MCF 10A (cell line): ENCODE measurements around the gene SLC36A4. TPM values are rescaled to one million over a fixed set of nuclear protein-coding genes. Genes with fewer than 3 reads are reported as not detected.

Experiments used
- BruUV-seq: library from RNA; stranded (reverse); fragments of 400-500 nt; replicated peaks from 2 replicates; lab custom pipeline; 2021; lab: Mats Ljungman, UMichigan
- CTCF ChIA-PET: fragments of 300-600 bp; sonication (Branson Sonifier 250); formaldehyde crosslinking; extraction: SDS; loops from one replicate; lab custom pipeline; 2021; ENCODE audit warnings: antibody characterized with exemption, inconsistent platforms; lab: Yijun Ruan, JAX
- POLR2A ChIA-PET: fragments of 300-600, 350-650 bp; sonication (Branson Sonifier 250); formaldehyde crosslinking; extraction: SDS; loops from one replicate; lab custom pipeline; 2020; ENCODE audit warnings: antibody characterized with exemption, inconsistent platforms; lab: Yijun Ruan, JAX
- DNase-seq: peaks from one replicate; pipeline ENCODE4 v3.0.0-alpha.2; 2018; ENCODE audit not compliant: unreplicated experiment
- H3K27ac Mint-ChIP-seq: one replicate; pipeline ENCODE4 v1.8.0; 2022; ENCODE audit warnings: mild to moderate bottlenecking, low read depth, mixed read lengths; ENCODE audit not compliant: unreplicated experiment
- H3K27me3 Mint-ChIP-seq: one replicate; pipeline ENCODE4 v1.8.0; 2022; ENCODE audit warnings: mixed read lengths; ENCODE audit not compliant: insufficient read depth, unreplicated experiment
- H3K36me3 Mint-ChIP-seq: one replicate; pipeline ENCODE4 v1.8.0; 2022; ENCODE audit warnings: mild to moderate bottlenecking, moderate library complexity, mixed read lengths; ENCODE audit not compliant: insufficient read depth, unreplicated experiment
- H3K4me1 Mint-ChIP-seq: one replicate; pipeline ENCODE4 v1.8.0; 2022; ENCODE audit warnings: mixed read lengths; ENCODE audit not compliant: insufficient read depth, unreplicated experiment
- H3K4me3 Mint-ChIP-seq: one replicate; pipeline ENCODE4 v1.8.0; 2022; ENCODE audit warnings: mild to moderate bottlenecking, moderate library complexity, mixed read lengths; ENCODE audit not compliant: unreplicated experiment
- H3K9me3 Mint-ChIP-seq: one replicate; pipeline ENCODE4 v1.8.0; 2022; ENCODE audit warnings: mixed read lengths; ENCODE audit not compliant: unreplicated experiment
- CTCF ChIP-seq: fragments of 200-600 bp; IDR thresholded peaks from one replicate; pipeline ENCODE4 v1.8.0; 2022; ENCODE audit warnings: antibody characterized with exemption, mild to moderate bottlenecking; ENCODE audit not compliant: unreplicated experiment
- intact Hi-C: fragments of 100-400 bp; cut with micrococcal nuclease; formaldehyde crosslinking; loops from 2 replicates; pipeline ENCODE4 v1.14.1; 2022
- total RNA-seq: library from RNA; stranded (reverse); gene quantifications from 2 replicates; pipeline ENCODE4 v1.2.3, GENCODE V29; 2022

SLC36A4 gene
- total RNA-seq, 1 experiment from 2014 or later, result 30.1 TPM

GRCh38 chr11:93122535-93123235 is 75.1 kb downstream of the SLC36A4 start:
- no peak for DNase-seq
- Mint-ChIP-seq H3K27me3 (no peaks in the 10 kb centered on the region), H3K27ac (no peak overlapping the region), H3K4me1 (no peaks in the 10 kb centered on the region), H3K36me3 (no peaks in the 10 kb centered on the region), H3K9me3 (no peaks in the 10 kb centered on the region), H3K4me3 (no peak overlapping the region)
- BruUV-seq, result no TSS peak
- TF ChIP-seq CTCF, result no peak
- intact Hi-C loops, result no loop called here
- POLR2A ChIA-PET, result interaction anchor here (0.7 kb wide), 1 partner anchor 588 kb away, joined by 3 read pairs; no protein-coding TSS in a partner anchor
- CTCF ChIA-PET, result interaction anchor here (0.6 to 1.1 kb wide), 2 partner anchors 27 to 67 kb away, joined by 3 to 5 read pairs; no protein-coding TSS in a partner anchor

- TF ChIP-seq CTCF, result no peak
- no peak overlapping the region for H3K27ac Mint-ChIP-seq
- ChIA-PET CTCF (interaction anchor here (0.6 kb wide), 1 partner anchor 1171 kb away, joined by 3 read pairs; no protein-coding TSS in a partner anchor), POLR2A (no interaction called here)
- no peaks in the 10 kb centered on the region for H3K4me1 Mint-ChIP-seq
- H3K4me3 Mint-ChIP-seq, result no peak overlapping the region
- BruUV-seq, result no TSS peak
- no peaks in the 10 kb centered on the region for H3K9me3 Mint-ChIP-seq
- no peaks in the 10 kb centered on the region for H3K27me3 Mint-ChIP-seq
- no peaks in the 10 kb centered on the region for H3K36me3 Mint-ChIP-seq
- DNase-seq, result no peak
- intact Hi-C loops, result no loop called here
These were observed 79.5 kb downstream of the SLC36A4 start for GRCh38 chr11:93118276-93118675.

GRCh38 chr11:93117565-93117964 is 80.2 kb downstream of the SLC36A4 start:
- CTCF ChIA-PET, result no interaction called here

More at GRCh38 chr11:93117565-93117964, 80.2 kb downstream of the SLC36A4 start:
- Mint-ChIP-seq H3K4me3 (no peak overlapping the region), H3K4me1 (no peaks in the 10 kb centered on the region), H3K27me3 (no peaks in the 10 kb centered on the region), H3K9me3 (no peaks in the 10 kb centered on the region), H3K27ac (no peak overlapping the region), H3K36me3 (no peaks in the 10 kb centered on the region)
- no peak for TF ChIP-seq CTCF
- no TSS peak for BruUV-seq
- POLR2A ChIA-PET, result no interaction called here
- intact Hi-C loops, result no loop called here
- DNase-seq, result no peak
